ENCODE measurements around the gene RDH13. TPM values are rescaled to one million over a fixed set of nuclear protein-coding genes. Genes with fewer than 3 reads are reported as not detected.

Gene RDH13
- polyA plus RNA-seq, 1 experiment = 6.1 TPM

DNA sequence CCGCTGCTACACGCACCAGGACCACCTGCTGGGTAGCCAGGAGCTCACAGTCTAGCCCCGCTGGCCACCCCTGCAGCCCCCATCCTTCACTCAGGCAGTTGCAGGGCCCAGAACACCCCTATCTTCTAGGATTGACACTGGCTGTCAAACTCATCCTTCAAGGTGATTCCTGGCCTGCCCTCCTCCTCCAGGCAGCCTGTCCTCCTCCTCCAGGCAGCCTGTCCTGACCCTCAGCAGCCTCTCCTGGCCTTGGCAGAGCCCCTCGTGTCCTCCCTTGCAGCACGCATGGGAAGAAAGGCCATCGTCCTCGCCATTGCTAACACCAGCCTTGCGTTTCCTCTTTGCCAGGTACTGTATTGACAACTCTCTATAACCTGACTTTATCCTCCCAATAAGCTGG is 9.0 kb upstream of the RDH13 start:
- CTCF ChIA-PET = no interaction called here
- POLR2A ChIA-PET = no interaction called here

GRCh38 chr19:55071129-55071502 is 8.2 kb upstream of the RDH13 start:
- Histone ChIP-seq H3K27me3 (ENCODE audit: control insufficient read depth, insufficient read depth, low read length) (peaks cover 11% of the 10 kb centered on the region), H3K36me3 (ENCODE audit: control insufficient read depth, insufficient read depth, low read length) (no peaks in the 10 kb centered on the region), H3K4me3 (ENCODE audit: low read depth, low read length) (no peak overlapping the region)
- no peak for DNase-seq (ENCODE audit: low read depth)
- CTCF ChIA-PET = interaction anchor here (1.4 kb wide), 1 partner anchor 17 kb away, joined by 6 read pairs; no protein-coding TSS in a partner anchor
- no peak for TF ChIP-seq CTCF (IDR thresholded peaks at IDR 0.05; ENCODE audit: insufficient read depth, low read depth, low read length)
- POLR2A ChIA-PET = no interaction called here

More for the DNA sequence above, 9.0 kb upstream of the RDH13 start:
- Histone ChIP-seq H3K4me3 (ENCODE audit: low read depth, low read length) (no peak overlapping the region), H3K36me3 (ENCODE audit: control insufficient read depth, insufficient read depth, low read length) (no peaks in the 10 kb centered on the region), H3K27me3 (ENCODE audit: control insufficient read depth, insufficient read depth, low read length) (peaks cover 10% of the 10 kb centered on the region)
- no peak for TF ChIP-seq CTCF (IDR thresholded peaks at IDR 0.05; ENCODE audit: insufficient read depth, low read depth, low read length)
- no peak for DNase-seq (ENCODE audit: low read depth)

- ChIA-PET POLR2A (no interaction called here), CTCF (interaction anchor here (0.8 to 1.4 kb wide), 2 partner anchors 18 to 76 kb away, joined by 3 to 6 read pairs; no protein-coding TSS in a partner anchor)
- no peaks in the 10 kb centered on the region for H3K36me3 ChIP-seq (ENCODE audit: control insufficient read depth, insufficient read depth, low read length)
- H3K27me3 ChIP-seq (ENCODE audit: control insufficient read depth, insufficient read depth, low read length) = peaks cover 13% of the 10 kb centered on the region
- no peak for DNase-seq (ENCODE audit: low read depth)
- no peak for TF ChIP-seq CTCF (IDR thresholded peaks at IDR 0.05; ENCODE audit: insufficient read depth, low read depth, low read length)
- H3K4me3 ChIP-seq (ENCODE audit: low read depth, low read length) = no peak overlapping the region
Observed at GRCh38 chr19:55070466-55071128, 7.6 kb upstream of the RDH13 start.

- DNase-seq (ENCODE audit: low read depth) = no peak
- peaks cover 13% of the 10 kb centered on the region for H3K27me3 ChIP-seq (ENCODE audit: control insufficient read depth, insufficient read depth, low read length)
- H3K36me3 ChIP-seq (ENCODE audit: control insufficient read depth, insufficient read depth, low read length) = no peaks in the 10 kb centered on the region
- CTCF ChIA-PET = interaction anchor here (1.3 to 1.4 kb wide), 2 partner anchors 10 to 18 kb away, joined by 3 to 6 read pairs; no protein-coding TSS in a partner anchor
- TF ChIP-seq CTCF (IDR thresholded peaks at IDR 0.05; ENCODE audit: insufficient read depth, low read depth, low read length) = no peak
- POLR2A ChIA-PET = no interaction called here
- no peak overlapping the region for H3K4me3 ChIP-seq (ENCODE audit: low read depth, low read length)
Observed at GRCh38 chr19:55069865-55070197, 6.9 kb upstream of the RDH13 start.

DNA sequence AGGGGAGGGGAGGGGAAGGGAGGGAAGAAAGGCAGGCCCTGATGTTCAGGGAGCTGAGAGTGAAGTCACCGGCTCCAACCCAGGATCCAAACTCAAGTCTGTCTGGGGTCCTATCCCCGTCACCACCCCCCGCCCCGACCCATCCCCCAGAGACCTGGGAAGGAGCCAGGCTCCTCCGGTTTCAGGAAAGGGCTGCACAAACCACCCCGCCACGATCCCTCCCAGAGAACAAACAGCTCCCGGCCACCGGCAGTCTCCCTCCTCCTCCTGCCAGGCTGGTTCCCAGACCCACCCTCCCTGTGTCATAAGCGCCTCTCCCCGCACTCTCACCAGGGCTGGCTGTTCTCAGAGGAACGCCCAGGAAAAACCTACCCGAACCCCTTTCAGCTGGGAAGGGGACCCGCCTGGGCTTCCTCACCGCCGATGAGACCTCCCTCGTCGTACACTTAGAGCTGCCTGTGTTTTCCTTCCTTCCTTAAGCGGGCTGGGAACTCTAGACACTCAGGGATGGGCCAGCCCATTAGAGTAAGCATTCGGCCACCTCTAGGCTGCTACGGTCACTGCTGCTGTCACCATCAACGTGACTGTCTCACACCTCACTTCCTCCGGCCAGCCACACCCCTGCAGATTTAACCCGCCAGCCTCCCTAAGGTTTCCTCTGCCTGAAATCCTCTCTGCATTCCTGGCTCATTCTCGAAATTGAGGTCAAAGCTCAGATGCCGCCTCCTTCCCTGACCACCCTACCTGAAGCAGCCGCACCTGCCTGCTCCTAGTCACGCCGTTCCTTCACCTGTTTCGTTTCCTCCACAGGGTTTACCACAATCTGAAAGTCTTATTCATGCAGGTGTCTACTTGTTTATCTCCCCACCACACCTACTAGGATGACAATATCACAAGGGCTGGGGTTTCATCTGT is 6.3 kb upstream of the RDH13 start:
- DNase-seq (ENCODE audit: low read depth) = no peak
- TF ChIP-seq CTCF (IDR thresholded peaks at IDR 0.05; ENCODE audit: insufficient read depth, low read depth, low read length) = no peak
- ChIA-PET POLR2A (no interaction called here), CTCF (interaction anchor here (0.9 to 1.4 kb wide), 3 partner anchors 11 to 587 kb away, joined by 3 to 6 read pairs (median 3); no protein-coding TSS in a partner anchor)
- H3K36me3 ChIP-seq (ENCODE audit: control insufficient read depth, insufficient read depth, low read length) = no peaks in the 10 kb centered on the region
- peaks cover 13% of the 10 kb centered on the region for H3K27me3 ChIP-seq (ENCODE audit: control insufficient read depth, insufficient read depth, low read length)
- H3K4me3 ChIP-seq (ENCODE audit: low read depth, low read length) = no peak overlapping the region

Data from BJ (cell line).